K562 (cell line): Measurements from ENCODE around the gene ZNF213. TPM values are rescaled to one million over a fixed set of nuclear protein-coding genes. Genes with fewer than 3 reads are reported as not detected.

Experiments
- ATAC-seq: fragments of 200-7000 bp; cut with Tn5 transposase; 3 replicates; pipeline ENCODE4 v1.9.1; 2020; ENCODE audit warnings: moderate library complexity
- BruUV-seq: library from RNA; stranded (reverse); fragments of 400-500 nt; replicated peaks from 2 replicates; lab custom pipeline; 2021; lab: Mats Ljungman, UMichigan
- CTCF ChIA-PET: fragments of 300-600 bp; formaldehyde crosslinking; extraction: SDS; loops from one replicate; lab custom pipeline; 2021; ENCODE audit warnings: low intra/inter-chr PET ratio; lab: Yijun Ruan, JAX
- POLR2A ChIA-PET: fragments of 300-600, 350-650 bp; sonication (Branson Sonifier 250); formaldehyde crosslinking; extraction: SDS; loops from one replicate; lab custom pipeline; 2021; ENCODE audit warnings: antibody characterized with exemption, inconsistent platforms; lab: Yijun Ruan, JAX
- DNase-seq, 4 experiments: peaks; one replicate each; pipeline versions ENCODE4 v3.0.0 to v3.0.0-alpha.2; 2011 to 2018; ENCODE audit warnings: low spot score in 3 of 4, mixed read lengths in 3 of 4; ENCODE audit errors: extremely low read depth in 1 of 4
- FAIRE-seq: peaks from 2 replicates; lab custom pipeline; 2011; peaks lifted over from hg19 to GRCh38; lab: Jason Lieb, UNC
- H2AFZ ChIP-seq: 2 replicates; pipeline ENCODE4 v1.6.0; 2011; ENCODE audit warnings: low read depth, low read length, control low read depth, inconsistent platforms
- H3K27ac ChIP-seq: fragments of 200-600 bp; 3 replicates; pipeline ENCODE4 v1.8.0; 2011; ENCODE audit warnings: low read depth, mild to moderate bottlenecking, control low read depth, inconsistent platforms, low read length, moderate library complexity, mixed read lengths; ENCODE audit errors: extremely low read depth
- H3K27me3 ChIP-seq, 2 experiments: fragments of 300-600 bp in 1 of 2; 2 replicates in 1 of 2; 3 replicates in 1 of 2; pipeline versions ENCODE4 v1.6.0 to v1.8.0; 2011; ENCODE audit warnings: inconsistent platforms in 2 of 2, low read length in 2 of 2, mild to moderate bottlenecking in 1 of 2, mixed read lengths in 1 of 2, moderate library complexity in 1 of 2; ENCODE audit not compliant: control insufficient read depth in 2 of 2, insufficient read depth in 2 of 2
- H3K36me3 ChIP-seq: fragments of 300-600 bp; 3 replicates; pipeline ENCODE4 v1.8.0; 2011; ENCODE audit warnings: mild to moderate bottlenecking, low read length, inconsistent platforms; ENCODE audit not compliant: control insufficient read depth, insufficient read depth
- H3K4me1 ChIP-seq, 2 experiments: fragments of 200-600 bp in 1 of 2; replicated peaks in 1 of 2; 2 replicates in 1 of 2; 3 replicates in 1 of 2; pipeline versions ENCODE4 v1.5.1 to v1.8.0; 2011; ENCODE audit warnings: inconsistent platforms in 2 of 2, low read length in 2 of 2, mild to moderate bottlenecking in 1 of 2, mixed read lengths in 1 of 2, moderate library complexity in 1 of 2; ENCODE audit not compliant: control insufficient read depth in 2 of 2, insufficient read depth in 2 of 2
- H3K4me2 ChIP-seq: 2 replicates; pipeline ENCODE4 v1.6.1; 2011; ENCODE audit warnings: low read length, control low read depth, inconsistent platforms, mixed read lengths; ENCODE audit not compliant: insufficient read depth
- H3K4me3 ChIP-seq: fragments of 200-600 bp; sonication (generic), shearing (Covaris generic); 2 replicates; pipeline ENCODE4 v1.5.1; 2016; ENCODE audit warnings: control low read depth, inconsistent platforms
- H3K79me2 ChIP-seq: fragments of 200-600 bp; 3 replicates; pipeline ENCODE4 v1.8.0; 2011; ENCODE audit warnings: low read length, inconsistent platforms; ENCODE audit not compliant: control insufficient read depth, insufficient read depth
- H3K9ac ChIP-seq, 2 experiments: 2 replicates each; pipeline versions ENCODE4 v1.6.0 to v1.6.1; 2011; ENCODE audit warnings: low read depth in 2 of 2, low read length in 2 of 2, control low read depth in 1 of 2, inconsistent platforms in 1 of 2, mild to moderate bottlenecking in 1 of 2, mixed read lengths in 1 of 2; ENCODE audit not compliant: insufficient read depth in 1 of 2
- H3K9me1 ChIP-seq: one replicate; pipeline ENCODE4 v1.6.0; 2011; ENCODE audit warnings: inconsistent platforms, mild to moderate bottlenecking, low read length, moderate library complexity; ENCODE audit not compliant: control insufficient read depth, insufficient read depth
- H3K9me3 ChIP-seq: replicated peaks from 2 replicates; pipeline ENCODE4 v1.5.1; 2011; ENCODE audit warnings: low read depth, low read length, inconsistent platforms; ENCODE audit not compliant: control insufficient read depth, insufficient read depth
- H4K20me1 ChIP-seq: replicated peaks from 2 replicates; pipeline ENCODE4 v1.6.1; 2011; ENCODE audit warnings: low read length, inconsistent platforms, mixed read lengths; ENCODE audit not compliant: control insufficient read depth, insufficient read depth
- BCOR ChIP-seq: fragments of 450-650 bp; IDR thresholded peaks from 2 replicates; pipeline ENCODE4 v1.6.1; 2016
- ELF1 ChIP-seq: fragments of 200-800 bp; sonication (Bioruptor generic); IDR thresholded peaks from 2 replicates; pipeline ENCODE4 v1.6.1; 2016; ENCODE audit warnings: missing genetic modification characterization, missing compliant biosample characterization
- ELF4 ChIP-seq: fragments of 450-650 bp; formaldehyde crosslinking; IDR thresholded peaks from 2 replicates; pipeline ENCODE4 v1.4.0; 2022; ENCODE audit warnings: missing genetic modification characterization
- ERF ChIP-seq: fragments of 450-650 bp; formaldehyde crosslinking; IDR thresholded peaks from 2 replicates; pipeline ENCODE4 v1.4.0; 2020; ENCODE audit warnings: mild to moderate bottlenecking, mixed read lengths
- ESRRA ChIP-seq: fragments of 450-650 bp; IDR thresholded peaks from 2 replicates; pipeline ENCODE4 v1.6.1; 2014; ENCODE audit warnings: low read depth, mild to moderate bottlenecking, moderate library complexity, borderline replicate concordance
- LEF1 ChIP-seq: fragments of 450-650 bp; IDR thresholded peaks from 2 replicates; pipeline ENCODE4 v1.6.1; 2016; ENCODE audit warnings: mild to moderate bottlenecking
- MTA3 ChIP-seq: fragments of 450-650 bp; formaldehyde crosslinking; IDR thresholded peaks from 2 replicates; pipeline ENCODE4 v1.6.1; 2017; ENCODE audit warnings: mild to moderate bottlenecking, borderline replicate concordance
- NFIX ChIP-seq: fragments of 250-450 bp; sonication (Bioruptor Pico); IDR thresholded peaks from 2 replicates; pipeline ENCODE4 v1.4.0; 2020; ENCODE audit warnings: low read depth, mild to moderate bottlenecking, moderate library complexity
- RBBP5 ChIP-seq: fragments of 200-600 bp; sonication (generic); IDR thresholded peaks from 2 replicates; pipeline ENCODE4 v1.6.1; 2012; ENCODE audit warnings: borderline replicate concordance, mild to moderate bottlenecking, low read length, control low read depth, inconsistent platforms; ENCODE audit not compliant: insufficient read depth, poor library complexity, severe bottlenecking
- SAFB ChIP-seq: fragments of 200-400 bp; formaldehyde crosslinking; IDR thresholded peaks from 2 replicates; pipeline ENCODE4 v1.6.1; 2017; ENCODE audit warnings: low read depth, low read length, borderline replicate concordance
- SMARCA5 ChIP-seq: fragments of 450-650 bp; IDR thresholded peaks from 2 replicates; pipeline ENCODE4 v1.6.1; 2016
- ZNF12 ChIP-seq: sonication (generic); formaldehyde crosslinking; IDR thresholded peaks from 2 replicates; pipeline ENCODE4 v1.4.0; 2020; ENCODE audit warnings: mild to moderate bottlenecking, missing genetic modification reagents
- ZNF584 ChIP-seq: fragments of 200-800 bp; sonication (Bioruptor generic); IDR thresholded peaks from 2 replicates; pipeline ENCODE4 v1.6.1; 2016; ENCODE audit warnings: low read depth, mild to moderate bottlenecking, missing genetic modification characterization, missing compliant biosample characterization
- WGBS: fragments of 100-300 bp; shearing (Covaris generic); methylation state at CpG from one replicate; pipeline ENCODE4 v1.1.6; 2016; ENCODE audit warnings: low coverage, mixed read lengths; ENCODE audit not compliant: insufficient coverage; ENCODE audit errors: missing lambda C conversion rate; 5-methylcytosine and 5-hydroxymethylcytosine counted together
- in situ Hi-C: fragments of 300-500 bp; cut with MboI; formaldehyde crosslinking; loops from 4 replicates; pipeline ENCODE4 v1.15.0; 2018; ENCODE audit warnings: inconsistent platforms, mixed read lengths
- intact Hi-C: fragments of 100-400 bp; cut with micrococcal nuclease; formaldehyde crosslinking; loops from 2 replicates; pipeline ENCODE4 v1.14.2; 2022
- polyA plus RNA-seq, 8 experiments: library from polyadenylated mRNA; depleted of rRNA in 4 of 8; stranded (reverse) in 5 of 8; unstranded in 3 of 8; fragments of >200 nt; fragmentation: Nextera tagmentation in 2 of 8; fragmentation: Illumina TruSeq in 1 of 8; extraction: Ambion mirVana in 2 of 8; extraction: Trizol in 1 of 8; gene quantifications; 2 replicates each; pipeline versions ENCODE4 v1.2.1 to v1.2.3, GENCODE V29; 2011 to 2014; ENCODE audit warnings: inconsistent platforms in 1 of 8, missing spikeins in 1 of 8
- total RNA-seq, 7 experiments: library from RNA; depleted of rRNA in 6 of 7; stranded (reverse); fragments of >200 nt in 6 of 7; fragmentation: Illumina TruSeq in 2 of 7; extraction: Trizol in 2 of 7; gene quantifications; 2 replicates each; pipeline versions ENCODE4 v1.2.1 to v1.2.3, GENCODE V29; 2011 to 2021; ENCODE audit warnings: low replicate concordance in 1 of 7

ZNF213 gene
- total and polyA plus RNA-seq, 9 of the 15 experiments (the other 6 are each of a cell fraction or from before 2014, with no cell fraction given): 0.49 to 10.0 (median 1.8) TPM

DNA sequence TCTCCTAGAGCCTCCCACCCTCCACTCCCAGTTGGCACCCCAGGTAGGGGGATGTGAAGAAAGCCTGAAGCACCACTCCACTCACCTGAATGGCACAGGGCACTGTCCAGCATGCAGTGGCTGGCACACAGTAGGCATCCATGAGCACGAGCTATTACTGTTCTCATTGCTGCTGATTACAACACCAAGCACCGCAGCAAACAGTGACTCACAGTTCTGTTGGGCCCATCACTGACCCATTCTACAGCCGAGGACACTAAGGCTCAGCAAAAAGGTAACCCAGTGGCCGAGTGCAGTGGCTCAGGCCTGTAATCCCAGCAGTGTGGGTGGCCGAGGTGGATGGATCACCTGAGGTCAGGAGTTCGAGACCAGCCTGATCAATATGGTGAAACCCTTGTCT, 38.5 kb upstream of the ZNF213 start:
- 29% methylated on average over 6 of the region's 6 CpGs for WGBS
- ATAC-seq (no peak), DNase-seq (no peak), FAIRE-seq (no peak)
- ChIA-PET CTCF (interaction anchor here (0.9 to 1.3 kb wide), 2 partner anchors 28 to 33 kb away, joined by 3 to 10 read pairs; no protein-coding TSS in a partner anchor), POLR2A (interaction anchor here (0.6 to 0.7 kb wide), 2 partner anchors 48 to 1343 kb away, joined by 4 read pairs; no protein-coding TSS in a partner anchor)
- H3K9ac ChIP-seq: no peak overlapping the region
- no peaks in the 10 kb centered on the region for H3K36me3 ChIP-seq
- H3K79me2 ChIP-seq: no peaks in the 10 kb centered on the region
- peak overlapping the region; percentile 68 for H2AFZ ChIP-seq
- TF ChIP-seq RBBP5 (no peak), SMARCA5 (peak; percentile 27; the same call in 1 of the 2 replicates), ELF1 (0 out of 2 replicates have a peak, but pooled peaks have one; percentile 3), BCOR (peak; percentile 51; the same call in 1 of the 2 replicates)
- H3K4me1 ChIP-seq: peaks cover 19 to 35% of the 10 kb centered on the region in 2 experiments
- H3K9me1 ChIP-seq: no peaks in the 10 kb centered on the region
- in situ Hi-C loops: no loop called here
- no peak overlapping the region for H3K4me2 ChIP-seq
- H4K20me1 ChIP-seq: no peaks in the 10 kb centered on the region
- no TSS peak for BruUV-seq
- H3K27me3 ChIP-seq: peaks cover 2 to 11% of the 10 kb centered on the region in 2 experiments; a peak in 3 of 5 replicates
- intact Hi-C loops: no loop called here
- no peak overlapping the region for H3K4me3 ChIP-seq
- no peak overlapping the region for H3K27ac ChIP-seq
- H3K9me3 ChIP-seq: no peaks in the 10 kb centered on the region

DNA sequence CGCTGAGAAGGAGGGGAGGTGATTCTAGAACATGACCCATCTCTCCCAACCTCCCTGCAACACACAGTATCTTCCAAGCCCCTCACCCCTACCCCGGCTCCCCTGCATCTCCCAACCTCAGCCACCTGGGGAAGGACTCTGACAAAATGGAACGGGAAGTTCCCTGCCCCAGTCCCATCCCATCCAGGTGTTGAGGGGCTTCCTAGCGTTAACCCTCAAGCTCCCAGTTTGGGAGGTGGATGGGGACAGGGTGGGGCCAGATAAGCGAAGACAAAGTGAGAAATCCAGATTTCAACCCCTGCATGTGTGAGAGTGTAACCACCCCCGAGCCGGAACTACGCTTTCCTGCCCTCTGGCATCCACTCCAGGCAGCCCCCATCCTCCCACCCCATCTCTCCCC, 37.6 kb upstream of the ZNF213 start:
- POLR2A ChIA-PET: interaction anchor here (0.6 to 1.3 kb wide), 4 partner anchors 14 to 1342 kb away, joined by 3 to 4 read pairs (median 4); no protein-coding TSS in a partner anchor
- FAIRE-seq (no peak), ATAC-seq (no peak), DNase-seq (no peak)
- H3K79me2 ChIP-seq: no peaks in the 10 kb centered on the region
- H3K27me3 ChIP-seq: peaks cover 0 to 6% of the 10 kb centered on the region in 2 experiments; a peak in 2 of 5 replicates
- no peak overlapping the region for H3K4me3 ChIP-seq
- CTCF ChIA-PET: no interaction called here
- H2AFZ ChIP-seq: no peak overlapping the region
- peaks cover 19 to 34% of the 10 kb centered on the region in 2 experiments for H3K4me1 ChIP-seq
- no peaks in the 10 kb centered on the region for H3K9me3 ChIP-seq
- in situ Hi-C loops (no loop called here), intact Hi-C loops (no loop called here)
- H3K4me2 ChIP-seq: no peak overlapping the region
- no peaks in the 10 kb centered on the region for H4K20me1 ChIP-seq
- H3K9ac ChIP-seq: no peak overlapping the region
- 15% methylated on average over 8 of the region's 8 CpGs for WGBS
- BruUV-seq: no TSS peak
- no peaks in the 10 kb centered on the region for H3K9me1 ChIP-seq
- H3K36me3 ChIP-seq: no peaks in the 10 kb centered on the region
- H3K27ac ChIP-seq: no peak overlapping the region
- TF ChIP-seq LEF1 (no peak), SAFB (no peak), ELF4 (no peak), ZNF584 (CRISPR knock-in tag) (no peak), ZNF12 (no peak), MTA3 (no peak), NFIX (no peak), ESRRA (no peak), ERF (CRISPR knock-in tag) (no peak)
